Kidney (tissue), 14 donors: Measurements from ENCODE around the gene ITGA5. TPM values are rescaled to one million over a fixed set of nuclear protein-coding genes. Genes with fewer than 3 reads are reported as not detected.

Source experiments
- DNase-seq, 5 donors: peaks; one replicate each; pipeline ENCODE4 v3.0.0-alpha.2; 2013 to 2020
- FAIRE-seq: peaks from 2 replicates; lab custom pipeline; 2012; peaks lifted over from hg19 to GRCh38; lab: Jason Lieb, UNC
- H3K27ac ChIP-seq, 2 donors: one replicate each; pipeline ENCODE4 v1.7.0; 2013; ENCODE audit warnings: low read depth in 2 of 2, low read length in 2 of 2, inconsistent platforms in 1 of 2
- H3K27me3 ChIP-seq: one replicate; pipeline ENCODE4 v1.7.1; 2013; ENCODE audit warnings: low read length, inconsistent platforms; ENCODE audit not compliant: control insufficient read depth, insufficient read depth
- H3K36me3 ChIP-seq, 3 donors: one replicate each; pipeline versions ENCODE4 v1.7.0 to v1.7.1; 2013; ENCODE audit warnings: low read length in 3 of 3, control low read depth in 1 of 3, inconsistent platforms in 1 of 3; ENCODE audit not compliant: insufficient read depth in 3 of 3, control insufficient read depth in 2 of 3
- H3K4me1 ChIP-seq, 3 donors: one replicate each; pipeline versions ENCODE4 v1.7.0 to v1.7.1; 2013; ENCODE audit warnings: low read length in 3 of 3, inconsistent platforms in 1 of 3, low read depth in 1 of 3; ENCODE audit not compliant: control insufficient read depth in 2 of 3, insufficient read depth in 2 of 3
- H3K4me3 ChIP-seq, 3 donors: one replicate each; pipeline versions ENCODE4 v1.7.0 to v1.8.1; 2013; ENCODE audit warnings: low read length in 3 of 3, control low read depth in 1 of 3, inconsistent platforms in 1 of 3
- H3K9ac ChIP-seq, 3 donors: one replicate each; pipeline versions ENCODE4 v1.7.0 to v1.7.1; 2013; ENCODE audit warnings: low read length in 3 of 3, control low read depth in 1 of 3, inconsistent platforms in 1 of 3
- H3K9me3 ChIP-seq, 3 donors: one replicate each; pipeline versions ENCODE4 v1.7.0 to v1.7.1; 2013; ENCODE audit warnings: low read length in 3 of 3, control low read depth in 1 of 3, inconsistent platforms in 1 of 3; ENCODE audit not compliant: control insufficient read depth in 2 of 3, insufficient read depth in 1 of 3
- CTCF ChIP-seq: IDR thresholded peaks from 3 replicates; pipeline ENCODE4 v1.5.1; 2012; ENCODE audit warnings: mild to moderate bottlenecking, moderate library complexity, borderline replicate concordance; ENCODE audit not compliant: insufficient read depth; ENCODE audit errors: extremely low read depth
- intact Hi-C: fragments of 100-400 bp; cut with DNase I; formaldehyde crosslinking; loops from one replicate; pipeline ENCODE4 v1.11.1; 2022
- polyA plus RNA-seq: library from polyadenylated mRNA; stranded (reverse); fragments of 350-450 nt; fragmentation: Illumina TruSeq; extraction: RNeasy Lipid Tissue Mini Kit (QIAGEN cat#74804); gene quantifications from one replicate; pipeline ENCODE4 v1.2.3, GENCODE V29; 2014; ENCODE audit warnings: low read depth, low replicate concordance; ENCODE audit not compliant: insufficient read depth
- total RNA-seq: library from RNA; stranded (reverse); fragmentation: NEBNext Ultra II Directional; extraction: Animal tissue kit (Norgen Biotek cat#: 25700); gene quantifications from one replicate; pipeline ENCODE4 v1.2.1, GENCODE V29; 2021
- donor health status: control.
- donor health status: control.
- donor health status: control.
- donor health status: control.
- donor health status: control.
- donor health status: DM: yes; HTN: yes; CAD: no.
- donor health status: Normal renal cell carcinoma (clear cell type).

Gene ITGA5
- total and polyA plus RNA-seq, 2 donors from 2014 or later = 11.4 to 65.6 TPM

DNA sequence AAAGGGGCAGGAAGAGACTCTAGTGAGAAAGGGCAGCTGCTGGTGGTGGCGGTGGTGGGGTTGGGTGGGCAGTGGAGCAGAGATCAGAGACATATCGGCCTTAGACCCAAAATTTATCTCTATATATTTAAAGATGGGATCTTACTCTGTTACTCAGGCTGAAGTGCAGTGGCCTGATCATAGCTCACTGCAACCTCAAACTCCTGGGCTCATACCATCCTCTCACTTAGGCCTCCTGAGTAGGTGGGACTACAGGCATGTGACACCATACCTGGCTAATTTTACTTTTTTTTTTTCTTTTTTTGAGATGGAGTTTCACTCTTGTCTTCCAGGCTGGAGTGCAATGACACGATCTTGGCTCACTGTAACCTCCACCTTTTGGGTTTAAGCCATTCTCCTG, 18.6 kb upstream of the ITGA5 start:
- intact Hi-C loops = loop anchor here (5.0 kb wide), 1 partner anchor 35 kb away; no protein-coding TSS in a partner anchor
- FAIRE-seq = no peak
- Histone ChIP-seq H3K9me3 (no peaks in the 10 kb centered on the region), H3K9ac (no peak overlapping the region), H3K36me3 (no peaks in the 10 kb centered on the region), H3K27me3 (no peaks in the 10 kb centered on the region), H3K4me1 (no peaks in the 10 kb centered on the region), H3K27ac (no peak overlapping the region), H3K4me3 (no peak overlapping the region)
- no peak for TF ChIP-seq CTCF
- DNase-seq = no peak

GRCh38 chr12:54437243-54437642, 18.2 kb upstream of the ITGA5 start:
- FAIRE-seq = no peak
- TF ChIP-seq CTCF = no peak
- no peak overlapping the region for H3K27ac ChIP-seq
- peaks cover 0 to 3% (median 0%) of the 10 kb centered on the region in 3 donors for H3K4me1 ChIP-seq
- no peak overlapping the region for H3K4me3 ChIP-seq
- H3K9ac ChIP-seq = no peak overlapping the region
- no peaks in the 10 kb centered on the region for H3K9me3 ChIP-seq
- H3K36me3 ChIP-seq = no peaks in the 10 kb centered on the region
- intact Hi-C loops = loop anchor here (5.0 kb wide), 1 partner anchor 35 kb away; no protein-coding TSS in a partner anchor
- no peak for DNase-seq
- no peaks in the 10 kb centered on the region for H3K27me3 ChIP-seq

- H3K27ac ChIP-seq = peak overlapping the region; percentile 20 to 83
- FAIRE-seq (no peak), DNase-seq (no peak)
- no peak for TF ChIP-seq CTCF
- no peaks in the 10 kb centered on the region for H3K9me3 ChIP-seq
- H3K27me3 ChIP-seq = no peaks in the 10 kb centered on the region
- peaks cover 0 to 12% (median 7%) of the 10 kb centered on the region in 3 donors for H3K4me1 ChIP-seq
- H3K4me3 ChIP-seq = no peak overlapping the region
- H3K9ac ChIP-seq = no peak overlapping the region
- H3K36me3 ChIP-seq = no peaks in the 10 kb centered on the region
- intact Hi-C loops = no loop called here
Observed at GRCh38 chr12:54432815-54433164, 13.7 kb upstream of the ITGA5 start.
